Endothelial cell of umbilical vein (primary cell): ENCODE data around the gene PRKG1. TPM values are rescaled to one million over a fixed set of nuclear protein-coding genes. Genes with fewer than 3 reads are reported as not detected.

Source experiments
- BruUV-seq: library from RNA; stranded (reverse); fragments of 400-500 nt; replicated peaks from 2 replicates; lab custom pipeline; 2021; lab: Mats Ljungman, UMichigan
- CTCF ChIA-PET: fragments of 300-600, 350-600 bp; sonication (Branson Sonifier 250); formaldehyde crosslinking; loops from one replicate; lab custom pipeline; 2021; ENCODE audit warnings: antibody characterized with exemption, inconsistent platforms; lab: Charles Lee
- POLR2A ChIA-PET: fragments of 300-600, 350-600 bp; sonication (Branson Sonifier 250); formaldehyde crosslinking; loops from one replicate; lab custom pipeline; 2021; ENCODE audit warnings: antibody characterized with exemption, inconsistent platforms; lab: Charles Lee
- DNase-seq: peaks from one replicate; pipeline ENCODE4 v3.0.0-alpha.2; 2011; ENCODE audit warnings: low read depth, low spot score
- FAIRE-seq: peaks from 2 replicates; lab custom pipeline; 2011; peaks lifted over from hg19 to GRCh38; lab: Jason Lieb, UNC
- H2AFZ ChIP-seq: 2 replicates; pipeline ENCODE4 v1.6.0; 2012; ENCODE audit warnings: low read depth, low read length, control low read depth, inconsistent platforms
- H3K27ac ChIP-seq: 2 replicates; pipeline ENCODE4 v1.5.1; 2011; ENCODE audit warnings: low read depth, mild to moderate bottlenecking, control low read depth, low read length, moderate library complexity; ENCODE audit not compliant: insufficient read depth
- H3K27me3 ChIP-seq, 2 experiments: 2 replicates each; pipeline versions ENCODE4 v1.6.0 to v1.6.1; 2011; ENCODE audit warnings: low read length in 2 of 2, mixed read lengths in 1 of 2; ENCODE audit not compliant: control insufficient read depth in 2 of 2, insufficient read depth in 2 of 2
- H3K36me3 ChIP-seq, 2 experiments: 2 replicates in 1 of 2; 3 replicates in 1 of 2; pipeline ENCODE4 v1.5.1; 2011; ENCODE audit warnings: low read length in 2 of 2, mild to moderate bottlenecking in 1 of 2, moderate library complexity in 1 of 2; ENCODE audit not compliant: control insufficient read depth in 2 of 2, insufficient read depth in 2 of 2; ENCODE audit errors: extremely low read depth in 1 of 2
- H3K4me1 ChIP-seq: 3 replicates; pipeline ENCODE4 v1.5.1; 2011; ENCODE audit warnings: mild to moderate bottlenecking, low read length; ENCODE audit not compliant: control insufficient read depth, insufficient read depth; ENCODE audit errors: extremely low read depth
- H3K4me2 ChIP-seq: 2 replicates; pipeline ENCODE4 v1.6.1; 2011; ENCODE audit warnings: low read length, control low read depth, mixed read lengths; ENCODE audit not compliant: insufficient read depth
- H3K4me3 ChIP-seq, 3 experiments: fragments of 200-600 bp in 1 of 3; sonication (generic), shearing (Covaris generic) in 1 of 3; replicated peaks in 1 of 3; 2 replicates each; pipeline ENCODE4 v1.5.1; 2011 to 2016; ENCODE audit warnings: control low read depth in 3 of 3, low read length in 3 of 3, mild to moderate bottlenecking in 2 of 3, inconsistent platforms in 1 of 3, low read depth in 1 of 3, moderate library complexity in 1 of 3; ENCODE audit not compliant: insufficient read depth in 1 of 3
- H3K79me2 ChIP-seq: 2 replicates; pipeline ENCODE4 v1.6.0; 2012; ENCODE audit warnings: low read length, inconsistent platforms; ENCODE audit not compliant: control insufficient read depth, insufficient read depth
- H3K9ac ChIP-seq: replicated peaks from 2 replicates; pipeline ENCODE3; 2011; ENCODE audit warnings: low read length, control low read depth; ENCODE audit not compliant: insufficient read depth; ENCODE audit errors: extremely low read depth
- H3K9me1 ChIP-seq: replicated peaks from 3 replicates; pipeline ENCODE4 v1.6.0; 2011; ENCODE audit warnings: mild to moderate bottlenecking, low read length; ENCODE audit not compliant: control insufficient read depth, insufficient read depth; ENCODE audit errors: extremely low read depth
- H3K9me3 ChIP-seq: replicated peaks from 2 replicates; pipeline ENCODE4 v1.5.1; 2012; ENCODE audit warnings: low read length, inconsistent platforms; ENCODE audit not compliant: control insufficient read depth, insufficient read depth
- H4K20me1 ChIP-seq: replicated peaks from 2 replicates; pipeline ENCODE3; 2011; ENCODE audit warnings: mild to moderate bottlenecking, low read length; ENCODE audit not compliant: control insufficient read depth, insufficient read depth; ENCODE audit errors: extremely low read depth
- EZH2 ChIP-seq: IDR thresholded peaks from 2 replicates; pipeline ENCODE4 v1.6.1; 2012; ENCODE audit warnings: borderline replicate concordance, low read depth, mild to moderate bottlenecking, moderate library complexity, low read length, inconsistent platforms; ENCODE audit not compliant: severe bottlenecking
- FOS ChIP-seq: IDR thresholded peaks from 2 replicates; pipeline ENCODE4 v1.6.1; 2011; ENCODE audit warnings: mild to moderate bottlenecking, low read length, moderate library complexity, borderline replicate concordance; ENCODE audit not compliant: insufficient read depth
- GATA2 ChIP-seq: IDR thresholded peaks from 2 replicates; pipeline ENCODE4 v1.7.0; 2011; ENCODE audit warnings: low read depth, mild to moderate bottlenecking, moderate library complexity, mixed read lengths, low read length; ENCODE audit not compliant: insufficient read length, insufficient read depth
- MYC ChIP-seq: IDR thresholded peaks from one replicate; pipeline ENCODE4 v1.6.1; 2011; ENCODE audit warnings: mild to moderate bottlenecking, low read depth, low read length
- POLR2A ChIP-seq: IDR thresholded peaks from 2 replicates; pipeline ENCODE4 v1.6.1; 2012; ENCODE audit warnings: low read depth, mild to moderate bottlenecking, control low read depth, low read length
- dilution Hi-C: fragments of 300-500 bp; cut with MboI; formaldehyde crosslinking; loops from one replicate; pipeline ENCODE4 v1.15.0; 2019; ENCODE audit warnings: low sequenced_read_pairs; ENCODE audit not compliant: extremely low pct_ligation_motif_present
- intact Hi-C: fragments of 100-400 bp; cut with micrococcal nuclease; formaldehyde crosslinking; loops from one replicate; pipeline ENCODE4 v1.10.0; 2022
- polyA plus RNA-seq, 4 experiments: library from polyadenylated mRNA; depleted of rRNA in 3 of 4; stranded (reverse) in 3 of 4; unstranded in 1 of 4; fragments of >200 nt; gene quantifications; 2 replicates each; pipeline versions ENCODE4 v1.2.1 to v1.2.3, GENCODE V29; 2011 to 2012; ENCODE audit warnings: missing spikeins in 1 of 4
- total RNA-seq: library from RNA; stranded (reverse); gene quantifications from 2 replicates; pipeline ENCODE4 v1.2.3, GENCODE V29; 2021
- TF ChIP-seq, protein P1 (sequence below), 2 donors: IDR thresholded peaks; 1 replicate in 1 of 2; 2 replicates in 1 of 2; pipeline ENCODE4 v1.5.1; 2011; ENCODE audit warnings: low read length in 2 of 2, mild to moderate bottlenecking in 2 of 2, moderate library complexity in 2 of 2, control low read depth in 1 of 2, inconsistent platforms in 1 of 2, low read depth in 1 of 2; ENCODE audit not compliant: insufficient read depth in 1 of 2; ENCODE audit errors: extremely low read depth in 1 of 2

PRKG1 gene
- total and polyA plus RNA-seq, 2 donors (not counting 3 experiments of a cell fraction or from before 2014, with no cell fraction given), result 0.01 to 0.18 TPM

DNA sequence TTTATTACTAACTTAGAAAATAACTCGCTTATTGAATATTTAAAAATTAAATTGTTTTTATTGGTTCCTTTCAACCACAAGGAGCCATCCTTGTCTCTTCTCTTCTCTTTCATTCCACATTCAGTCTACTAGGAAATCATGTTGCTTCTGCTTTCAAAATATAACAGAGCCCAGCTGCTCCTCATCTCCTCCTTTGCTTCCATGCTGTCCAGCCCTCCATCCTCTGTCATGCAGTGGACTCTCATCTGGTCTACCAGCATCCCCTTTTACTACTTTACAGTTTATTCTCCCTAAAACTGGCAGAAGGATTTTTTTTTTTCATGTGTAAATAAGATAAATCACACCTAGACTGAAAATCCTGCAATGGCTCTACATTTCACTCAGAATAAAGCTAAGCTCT is 823.3 kb downstream of the PRKG1 start:
- no peak overlapping the region for H3K4me2 ChIP-seq
- no TSS peak for BruUV-seq
- H3K9me3 ChIP-seq, result no peaks in the 10 kb centered on the region
- no peaks in the 10 kb centered on the region for H3K79me2 ChIP-seq
- no peaks in the 10 kb centered on the region for H4K20me1 ChIP-seq
- CTCF ChIA-PET, result no interaction called here
- H3K4me3 ChIP-seq, result no peak overlapping the region
- H3K36me3 ChIP-seq, result no peaks in the 10 kb centered on the region
- no peak overlapping the region for H2AFZ ChIP-seq
- dilution Hi-C loops, result no loop called here
- POLR2A ChIA-PET, result no interaction called here
- DNase-seq (no peak), FAIRE-seq (no peak)
- H3K27ac ChIP-seq, result no peak overlapping the region
- intact Hi-C loops, result no loop called here
- no peaks in the 10 kb centered on the region for H3K4me1 ChIP-seq
- TF ChIP-seq, protein P1, sequence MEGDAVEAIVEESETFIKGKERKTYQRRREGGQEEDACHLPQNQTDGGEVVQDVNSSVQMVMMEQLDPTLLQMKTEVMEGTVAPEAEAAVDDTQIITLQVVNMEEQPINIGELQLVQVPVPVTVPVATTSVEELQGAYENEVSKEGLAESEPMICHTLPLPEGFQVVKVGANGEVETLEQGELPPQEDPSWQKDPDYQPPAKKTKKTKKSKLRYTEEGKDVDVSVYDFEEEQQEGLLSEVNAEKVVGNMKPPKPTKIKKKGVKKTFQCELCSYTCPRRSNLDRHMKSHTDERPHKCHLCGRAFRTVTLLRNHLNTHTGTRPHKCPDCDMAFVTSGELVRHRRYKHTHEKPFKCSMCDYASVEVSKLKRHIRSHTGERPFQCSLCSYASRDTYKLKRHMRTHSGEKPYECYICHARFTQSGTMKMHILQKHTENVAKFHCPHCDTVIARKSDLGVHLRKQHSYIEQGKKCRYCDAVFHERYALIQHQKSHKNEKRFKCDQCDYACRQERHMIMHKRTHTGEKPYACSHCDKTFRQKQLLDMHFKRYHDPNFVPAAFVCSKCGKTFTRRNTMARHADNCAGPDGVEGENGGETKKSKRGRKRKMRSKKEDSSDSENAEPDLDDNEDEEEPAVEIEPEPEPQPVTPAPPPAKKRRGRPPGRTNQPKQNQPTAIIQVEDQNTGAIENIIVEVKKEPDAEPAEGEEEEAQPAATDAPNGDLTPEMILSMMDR (IDR thresholded peaks at IDR 0.05; ENCODE audit: extremely low read depth in 1 of 2, insufficient read depth in 1 of 2, low read depth in 1 of 2, low read length in 2 of 2), result no peak
- TF ChIP-seq EZH2 (no peak), FOS (no peak), POLR2A (no peak), MYC (no peak)
- H3K9me1 ChIP-seq, result no peaks in the 10 kb centered on the region
- no peak overlapping the region for H3K9ac ChIP-seq
- no peaks in the 10 kb centered on the region for H3K27me3 ChIP-seq

DNA sequence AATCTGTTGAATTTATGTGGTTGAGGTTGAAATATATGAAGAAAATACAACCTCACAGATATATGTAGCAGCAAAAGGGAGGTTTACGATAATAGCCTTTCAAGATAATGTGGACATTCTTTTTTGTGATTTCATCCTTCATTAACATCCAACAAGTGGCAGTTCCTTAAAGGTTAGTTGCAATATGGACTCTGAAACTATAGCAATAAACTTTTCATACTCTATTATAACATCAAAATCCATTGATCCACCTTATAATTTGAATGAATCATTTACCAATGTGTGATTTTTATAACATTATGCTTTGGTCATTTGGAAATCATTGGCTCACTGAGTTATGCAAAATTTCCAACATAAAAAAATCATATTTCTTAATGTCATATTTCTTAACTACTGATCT is 825.9 kb downstream of the PRKG1 start:
- ChIA-PET CTCF (no interaction called here), POLR2A (no interaction called here)
- H3K9me1 ChIP-seq, result no peaks in the 10 kb centered on the region
- intact Hi-C loops, result no loop called here
- H3K4me3 ChIP-seq, result no peak overlapping the region
- H3K9me3 ChIP-seq, result no peaks in the 10 kb centered on the region
- no peak overlapping the region for H2AFZ ChIP-seq
- H3K36me3 ChIP-seq, result no peaks in the 10 kb centered on the region
- no peak overlapping the region for H3K9ac ChIP-seq
- no peaks in the 10 kb centered on the region for H3K27me3 ChIP-seq
- H3K4me1 ChIP-seq, result no peaks in the 10 kb centered on the region
- H4K20me1 ChIP-seq, result no peaks in the 10 kb centered on the region
- no peak overlapping the region for H3K27ac ChIP-seq
- dilution Hi-C loops, result no loop called here
- TF ChIP-seq GATA2, result no peak
- TF ChIP-seq, protein P1 (IDR thresholded peaks at IDR 0.05; ENCODE audit: extremely low read depth in 1 of 2, insufficient read depth in 1 of 2, low read depth in 1 of 2, low read length in 2 of 2), result no peak
- no TSS peak for BruUV-seq
- DNase-seq, result no peak
- H3K4me2 ChIP-seq, result no peak overlapping the region
- no peaks in the 10 kb centered on the region for H3K79me2 ChIP-seq
- FAIRE-seq, result no peak
